Endothelial cell of umbilical vein (primary cell): ENCODE measurements around the gene NCKAP5. TPM values are rescaled to one million over a fixed set of nuclear protein-coding genes. Genes with fewer than 3 reads are reported as not detected.

Experiments used
- BruUV-seq: library from RNA; stranded (reverse); fragments of 400-500 nt; replicated peaks from 2 replicates; lab custom pipeline; 2021; lab: Mats Ljungman, UMichigan
- CTCF ChIA-PET: fragments of 300-600, 350-600 bp; sonication (Branson Sonifier 250); formaldehyde crosslinking; loops from one replicate; lab custom pipeline; 2021; ENCODE audit warnings: antibody characterized with exemption, inconsistent platforms; lab: Charles Lee
- POLR2A ChIA-PET: fragments of 300-600, 350-600 bp; sonication (Branson Sonifier 250); formaldehyde crosslinking; loops from one replicate; lab custom pipeline; 2021; ENCODE audit warnings: antibody characterized with exemption, inconsistent platforms; lab: Charles Lee
- DNase-seq: peaks from one replicate; pipeline ENCODE4 v3.0.0-alpha.2; 2011; ENCODE audit warnings: low read depth, low spot score
- FAIRE-seq: peaks from 2 replicates; lab custom pipeline; 2011; peaks lifted over from hg19 to GRCh38; lab: Jason Lieb, UNC
- H2AFZ ChIP-seq: 2 replicates; pipeline ENCODE4 v1.6.0; 2012; ENCODE audit warnings: low read depth, low read length, control low read depth, inconsistent platforms
- H3K27ac ChIP-seq: 2 replicates; pipeline ENCODE4 v1.5.1; 2011; ENCODE audit warnings: low read depth, mild to moderate bottlenecking, control low read depth, low read length, moderate library complexity; ENCODE audit not compliant: insufficient read depth
- H3K27me3 ChIP-seq, 2 experiments: 2 replicates each; pipeline versions ENCODE4 v1.6.0 to v1.6.1; 2011; ENCODE audit warnings: low read length in 2 of 2, mixed read lengths in 1 of 2; ENCODE audit not compliant: control insufficient read depth in 2 of 2, insufficient read depth in 2 of 2
- H3K36me3 ChIP-seq, 2 experiments: 2 replicates in 1 of 2; 3 replicates in 1 of 2; pipeline ENCODE4 v1.5.1; 2011; ENCODE audit warnings: low read length in 2 of 2, mild to moderate bottlenecking in 1 of 2, moderate library complexity in 1 of 2; ENCODE audit not compliant: control insufficient read depth in 2 of 2, insufficient read depth in 2 of 2; ENCODE audit errors: extremely low read depth in 1 of 2
- H3K4me1 ChIP-seq: 3 replicates; pipeline ENCODE4 v1.5.1; 2011; ENCODE audit warnings: mild to moderate bottlenecking, low read length; ENCODE audit not compliant: control insufficient read depth, insufficient read depth; ENCODE audit errors: extremely low read depth
- H3K4me2 ChIP-seq: 2 replicates; pipeline ENCODE4 v1.6.1; 2011; ENCODE audit warnings: low read length, control low read depth, mixed read lengths; ENCODE audit not compliant: insufficient read depth
- H3K4me3 ChIP-seq, 3 experiments: fragments of 200-600 bp in 1 of 3; sonication (generic), shearing (Covaris generic) in 1 of 3; replicated peaks in 1 of 3; 2 replicates each; pipeline ENCODE4 v1.5.1; 2011 to 2016; ENCODE audit warnings: control low read depth in 3 of 3, low read length in 3 of 3, mild to moderate bottlenecking in 2 of 3, inconsistent platforms in 1 of 3, low read depth in 1 of 3, moderate library complexity in 1 of 3; ENCODE audit not compliant: insufficient read depth in 1 of 3
- H3K79me2 ChIP-seq: 2 replicates; pipeline ENCODE4 v1.6.0; 2012; ENCODE audit warnings: low read length, inconsistent platforms; ENCODE audit not compliant: control insufficient read depth, insufficient read depth
- H3K9ac ChIP-seq: replicated peaks from 2 replicates; pipeline ENCODE3; 2011; ENCODE audit warnings: low read length, control low read depth; ENCODE audit not compliant: insufficient read depth; ENCODE audit errors: extremely low read depth
- H3K9me1 ChIP-seq: replicated peaks from 3 replicates; pipeline ENCODE4 v1.6.0; 2011; ENCODE audit warnings: mild to moderate bottlenecking, low read length; ENCODE audit not compliant: control insufficient read depth, insufficient read depth; ENCODE audit errors: extremely low read depth
- H3K9me3 ChIP-seq: replicated peaks from 2 replicates; pipeline ENCODE4 v1.5.1; 2012; ENCODE audit warnings: low read length, inconsistent platforms; ENCODE audit not compliant: control insufficient read depth, insufficient read depth
- H4K20me1 ChIP-seq: replicated peaks from 2 replicates; pipeline ENCODE3; 2011; ENCODE audit warnings: mild to moderate bottlenecking, low read length; ENCODE audit not compliant: control insufficient read depth, insufficient read depth; ENCODE audit errors: extremely low read depth
- CTCF ChIP-seq, 2 donors: IDR thresholded peaks; 1 replicate in 1 of 2; 2 replicates in 1 of 2; pipeline ENCODE4 v1.5.1; 2011; ENCODE audit warnings: low read length in 2 of 2, mild to moderate bottlenecking in 2 of 2, moderate library complexity in 2 of 2, control low read depth in 1 of 2, inconsistent platforms in 1 of 2, low read depth in 1 of 2; ENCODE audit not compliant: insufficient read depth in 1 of 2; ENCODE audit errors: extremely low read depth in 1 of 2
- EZH2 ChIP-seq: IDR thresholded peaks from 2 replicates; pipeline ENCODE4 v1.6.1; 2012; ENCODE audit warnings: borderline replicate concordance, low read depth, mild to moderate bottlenecking, moderate library complexity, low read length, inconsistent platforms; ENCODE audit not compliant: severe bottlenecking
- FOS ChIP-seq: IDR thresholded peaks from 2 replicates; pipeline ENCODE4 v1.6.1; 2011; ENCODE audit warnings: mild to moderate bottlenecking, low read length, moderate library complexity, borderline replicate concordance; ENCODE audit not compliant: insufficient read depth
- GATA2 ChIP-seq: IDR thresholded peaks from 2 replicates; pipeline ENCODE4 v1.7.0; 2011; ENCODE audit warnings: low read depth, mild to moderate bottlenecking, moderate library complexity, mixed read lengths, low read length; ENCODE audit not compliant: insufficient read length, insufficient read depth
- JUN ChIP-seq: IDR thresholded peaks from 2 replicates; pipeline ENCODE4 v1.6.1; 2011; ENCODE audit warnings: borderline replicate concordance, low read depth; ENCODE audit not compliant: insufficient read length, insufficient read depth
- MAX ChIP-seq: IDR thresholded peaks from 2 replicates; pipeline ENCODE4 v1.6.1; 2011; ENCODE audit not compliant: insufficient read depth, insufficient read length
- MYC ChIP-seq: IDR thresholded peaks from one replicate; pipeline ENCODE4 v1.6.1; 2011; ENCODE audit warnings: mild to moderate bottlenecking, low read depth, low read length
- POLR2A ChIP-seq: IDR thresholded peaks from 2 replicates; pipeline ENCODE4 v1.6.1; 2012; ENCODE audit warnings: low read depth, mild to moderate bottlenecking, control low read depth, low read length
- POLR2AphosphoS5 ChIP-seq: IDR thresholded peaks from 2 replicates; pipeline ENCODE4 v1.6.1; 2012; ENCODE audit warnings: low read depth, mild to moderate bottlenecking, control low read depth, low read length, moderate library complexity; ENCODE audit not compliant: insufficient read depth
- dilution Hi-C: fragments of 300-500 bp; cut with MboI; formaldehyde crosslinking; loops from one replicate; pipeline ENCODE4 v1.15.0; 2019; ENCODE audit warnings: low sequenced_read_pairs; ENCODE audit not compliant: extremely low pct_ligation_motif_present
- intact Hi-C: fragments of 100-400 bp; cut with micrococcal nuclease; formaldehyde crosslinking; loops from one replicate; pipeline ENCODE4 v1.10.0; 2022
- polyA plus RNA-seq, 4 experiments: library from polyadenylated mRNA; depleted of rRNA in 3 of 4; stranded (reverse) in 3 of 4; unstranded in 1 of 4; fragments of >200 nt; gene quantifications; 2 replicates each; pipeline versions ENCODE4 v1.2.1 to v1.2.3, GENCODE V29; 2011 to 2012; ENCODE audit warnings: missing spikeins in 1 of 4
- total RNA-seq: library from RNA; stranded (reverse); gene quantifications from 2 replicates; pipeline ENCODE4 v1.2.3, GENCODE V29; 2021

Gene NCKAP5
- total and polyA plus RNA-seq, 2 donors (not counting 3 experiments of a cell fraction or from before 2014, with no cell fraction given): 0.47 to 3.3 TPM

- FAIRE-seq: no peak
- H3K9me3 ChIP-seq: no peaks in the 10 kb centered on the region
- BruUV-seq: no TSS peak
These were observed 251.7 kb downstream of the NCKAP5 start for GRCh38 chr2:133316557-133316956.

More at GRCh38 chr2:133316557-133316956, 251.7 kb downstream of the NCKAP5 start:
- Histone ChIP-seq H3K79me2 (no peaks in the 10 kb centered on the region), H3K9ac (no peak overlapping the region), H2AFZ (no peak overlapping the region), H3K9me1 (peaks cover 2% of the 10 kb centered on the region), H4K20me1 (no peaks in the 10 kb centered on the region), H3K36me3 (no peaks in the 10 kb centered on the region), H3K4me2 (no peak overlapping the region), H3K27ac (no peak overlapping the region), H3K27me3 (no peaks in the 10 kb centered on the region), H3K4me3 (no peak overlapping the region), H3K4me1 (no peaks in the 10 kb centered on the region)
- TF ChIP-seq MYC (no peak), CTCF (IDR thresholded peaks at IDR 0.05; ENCODE audit: extremely low read depth in 1 of 2, insufficient read depth in 1 of 2, low read depth in 1 of 2, low read length in 2 of 2) (no peak), GATA2 (no peak), POLR2A (no peak), FOS (no peak), JUN (no peak), EZH2 (no peak), MAX (no peak), POLR2AphosphoS5 (no peak)
- intact Hi-C loops: no loop called here
- no peak for DNase-seq
- dilution Hi-C loops: no loop called here
- CTCF ChIA-PET: no interaction called here
- POLR2A ChIA-PET: no interaction called here
